ENCODE results near the gene TMEM126B.
"Not testable (repeated sequence)": the region's sequence is repeated elsewhere in the genome, so short reads cannot be mapped to it uniquely, and the experiment has no call there.

Gene TMEM126B

DNA sequence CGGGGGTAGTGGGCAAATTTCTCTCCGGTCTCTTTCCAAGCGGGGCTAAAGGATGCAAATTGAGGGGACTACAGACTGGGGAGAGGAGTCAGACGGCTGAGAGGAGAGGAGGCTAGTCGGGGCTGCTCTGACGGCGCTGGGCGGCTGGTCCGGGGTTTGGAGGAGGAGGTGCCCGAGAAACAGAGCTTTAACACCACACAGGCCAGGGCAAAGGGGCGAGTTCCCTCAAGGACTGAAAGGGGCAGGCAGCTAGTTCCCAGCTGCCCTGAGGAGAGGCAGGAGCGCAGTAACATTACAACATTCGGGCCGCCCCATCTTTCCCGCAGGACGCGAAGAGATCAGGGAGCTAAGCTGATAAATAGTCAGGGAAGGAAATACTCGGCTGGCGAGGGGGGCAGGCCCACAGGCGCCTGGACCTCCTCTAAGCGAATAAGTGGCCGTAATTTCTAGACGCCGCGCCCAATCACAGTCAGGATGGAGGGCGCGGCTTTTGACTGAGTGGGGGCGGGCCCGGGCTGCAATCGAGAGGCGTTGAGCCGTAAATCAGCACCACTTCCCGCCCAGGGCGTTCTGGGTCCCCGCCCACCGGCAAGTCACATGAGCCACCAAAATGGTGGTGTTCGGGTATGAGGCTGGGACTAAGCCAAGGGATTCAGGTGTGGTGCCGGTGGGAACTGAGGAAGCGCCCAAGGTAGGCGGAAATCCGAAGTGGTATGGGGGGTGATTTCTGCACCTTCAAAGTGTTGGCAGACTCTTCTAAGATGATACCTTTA, at the start of gene TMEM126B:
TSS of gene TMEM126B (plus strand) at position 596 of the 773 bp plus-strand sequence. CDS start at position 611, 15 bp downstream.
- peak; percentile 99 for DNase-seq

- DNase-seq: no peak
Observed at GRCh38 chr11:85582111-85582510, 46.3 kb upstream of the TMEM126B start.

GRCh38 chr11:85589373-85589772, 39.0 kb upstream of the TMEM126B start:
- DNase-seq: no peak

GRCh38 chr11:85590848-85591483, 37.4 kb upstream of the TMEM126B start:
- DNase-seq: peak; percentile 22

DNA sequence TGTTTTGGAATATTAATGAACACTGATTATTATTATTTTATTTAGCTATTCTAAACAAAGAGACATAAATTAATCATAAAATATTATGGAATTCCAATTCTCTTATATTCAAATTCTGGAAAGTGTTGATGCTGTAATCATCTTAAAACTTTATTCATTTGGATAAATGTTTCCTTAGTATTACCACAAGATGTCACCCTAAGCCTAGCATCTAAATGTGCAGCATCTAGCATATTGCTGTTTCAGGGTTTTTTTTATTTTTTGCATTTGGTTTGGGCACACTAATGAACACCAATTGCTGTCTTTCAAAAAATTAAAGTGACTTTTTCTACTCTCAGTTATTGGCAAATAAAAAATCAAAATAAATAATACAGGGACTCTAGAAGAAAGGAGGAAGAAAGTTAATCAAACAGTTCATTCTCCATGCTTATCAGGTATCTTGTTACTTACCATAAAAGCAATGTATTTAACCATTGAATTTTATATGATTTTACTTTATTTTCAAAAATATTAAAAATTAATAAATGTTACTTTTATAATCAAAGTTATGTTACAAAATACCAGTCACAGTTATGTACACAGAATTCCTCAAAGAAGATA, 33.0 kb upstream of the TMEM126B start:
- no peak for DNase-seq

GRCh38 chr11:85596886-85597285, 31.5 kb upstream of the TMEM126B start:
- no peak for DNase-seq

DNA sequence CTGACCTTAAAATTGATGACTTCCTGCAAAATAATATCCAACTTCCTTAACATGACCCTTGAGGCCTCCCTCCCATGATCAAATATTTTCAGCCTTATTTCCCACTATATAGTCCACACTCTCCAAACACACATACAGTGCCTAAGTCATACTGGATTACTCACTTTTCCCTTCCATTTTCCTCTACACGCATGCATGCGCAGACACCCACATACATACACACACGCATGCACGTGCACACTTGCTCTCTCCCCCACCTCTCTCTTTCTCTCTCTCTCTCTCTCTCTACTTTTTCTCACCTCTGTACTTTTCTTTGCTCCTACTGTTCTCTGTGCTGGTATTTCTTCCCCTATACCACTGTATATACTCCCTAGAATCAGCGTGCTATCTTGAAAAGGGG, 29.3 kb upstream of the TMEM126B start:
- no peak for DNase-seq

DNA sequence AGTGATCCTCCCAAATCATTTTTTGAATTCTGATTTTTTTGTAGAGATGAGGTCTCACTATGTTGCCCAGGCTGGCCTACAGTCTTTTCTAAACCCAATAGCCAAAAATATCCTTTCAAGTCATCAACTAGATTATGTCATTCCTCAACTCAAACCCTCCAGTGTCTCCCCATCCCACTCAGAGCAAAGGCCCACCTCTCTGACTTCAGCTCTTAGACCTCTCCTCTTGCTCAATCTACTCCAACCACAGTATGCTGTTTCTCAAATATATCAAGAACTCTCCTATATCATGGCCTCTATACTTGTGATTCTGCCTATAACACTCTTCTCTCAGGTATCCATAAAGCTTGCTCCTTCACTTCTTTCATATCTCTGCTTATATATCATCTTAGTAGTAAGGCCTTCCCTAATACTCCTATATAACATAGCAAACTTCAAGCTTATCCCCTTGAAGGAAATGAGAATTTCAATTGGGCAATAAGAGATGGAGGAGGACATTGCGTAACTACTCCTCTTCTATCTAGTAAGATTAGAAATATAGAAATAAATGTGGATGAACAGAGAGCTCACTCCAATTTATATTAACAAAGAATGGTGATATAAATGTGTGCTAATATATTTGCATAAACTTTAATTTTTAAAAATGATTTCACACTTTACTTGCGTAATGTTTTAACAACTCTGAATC, 25.7 kb upstream of the TMEM126B start:
- DNase-seq: no peak

- no peak for DNase-seq
Observed at GRCh38 chr11:85603220-85603619, 25.2 kb upstream of the TMEM126B start.

DNA sequence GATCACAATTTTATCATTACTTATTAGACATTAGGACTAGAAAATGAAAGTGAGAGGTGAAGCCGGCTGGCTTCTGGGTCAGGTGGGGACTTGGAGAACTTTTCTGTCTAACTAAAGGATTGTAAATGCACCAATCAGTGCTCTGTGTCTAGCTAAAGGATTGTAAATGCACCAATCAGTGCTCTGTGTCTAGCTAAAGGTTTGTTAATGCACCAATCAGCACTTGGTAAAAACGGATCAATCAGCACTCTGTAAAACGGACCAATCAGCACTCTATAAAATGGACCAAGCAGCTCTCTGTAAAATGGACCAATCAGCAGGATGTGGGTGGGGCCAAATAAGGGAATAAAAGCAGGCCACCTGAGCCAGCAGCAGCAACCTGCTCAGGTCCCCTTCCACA, 22.2 kb upstream of the TMEM126B start:
- not testable (repeated sequence) for DNase-seq

- DNase-seq: not testable (repeated sequence)
Observed at GRCh38 chr11:85608621-85609020, 19.8 kb upstream of the TMEM126B start.

GRCh38 chr11:85609286-85609685, 19.1 kb upstream of the TMEM126B start:
- DNase-seq: not testable (repeated sequence)

- not testable (repeated sequence) for DNase-seq
Observed at GRCh38 chr11:85611643-85612042, 16.8 kb upstream of the TMEM126B start.

GRCh38 chr11:85619499-85619898, 8.9 kb upstream of the TMEM126B start:
- DNase-seq: no peak

GRCh38 chr11:85620256-85620655, 8.1 kb upstream of the TMEM126B start:
- DNase-seq: no peak

DNA sequence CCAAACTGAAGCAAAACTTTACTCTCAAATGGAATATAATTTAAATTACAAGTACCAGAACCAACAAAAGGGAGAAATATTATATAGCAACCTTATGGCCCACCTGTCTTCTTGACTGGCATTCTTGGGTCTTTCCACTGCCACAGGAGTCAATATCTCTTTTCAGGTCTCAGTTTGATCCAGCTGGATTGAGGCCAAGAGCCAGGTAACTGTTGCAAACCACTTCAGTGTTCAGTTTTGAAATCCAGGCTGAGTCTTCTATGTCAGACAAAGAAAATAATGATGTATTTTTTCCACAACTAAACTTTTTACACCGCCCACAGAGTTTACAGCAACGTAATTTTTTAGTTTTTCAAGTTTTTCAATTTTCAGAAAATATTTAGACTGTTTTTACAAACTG, 1.9 kb upstream of the TMEM126B start:
- no peak for DNase-seq

- DNase-seq: peak; percentile 49
Observed at GRCh38 chr11:85627332-85627997, 928 bp upstream of the TMEM126B start, which contains the start of gene DLG2. TSS of gene DLG2 (minus strand) at chr11:85627344.

GRCh38 chr11:85628771-85629341, 463 bp downstream of the TMEM126B start:
- no peak for DNase-seq

DNA sequence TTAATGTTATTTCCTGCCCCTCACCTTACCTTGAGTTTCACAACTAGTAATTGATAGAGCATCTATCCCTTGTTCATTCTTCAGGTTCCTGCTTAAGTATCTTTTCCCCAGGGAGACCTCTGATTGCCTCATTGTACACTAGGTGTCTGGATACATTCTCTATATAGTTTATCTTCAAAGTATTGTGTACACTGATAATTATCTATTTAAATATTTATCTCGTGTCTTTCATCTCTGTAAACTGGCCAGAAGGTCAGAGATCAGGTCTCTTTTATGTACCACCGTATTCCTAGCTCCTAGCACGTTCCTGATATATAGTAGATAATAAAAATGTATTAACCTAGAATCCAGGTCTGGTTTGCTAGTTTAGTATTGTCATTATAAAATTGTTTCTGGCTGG, 6.4 kb downstream of the TMEM126B start:
- DNase-seq: no peak

DNA sequence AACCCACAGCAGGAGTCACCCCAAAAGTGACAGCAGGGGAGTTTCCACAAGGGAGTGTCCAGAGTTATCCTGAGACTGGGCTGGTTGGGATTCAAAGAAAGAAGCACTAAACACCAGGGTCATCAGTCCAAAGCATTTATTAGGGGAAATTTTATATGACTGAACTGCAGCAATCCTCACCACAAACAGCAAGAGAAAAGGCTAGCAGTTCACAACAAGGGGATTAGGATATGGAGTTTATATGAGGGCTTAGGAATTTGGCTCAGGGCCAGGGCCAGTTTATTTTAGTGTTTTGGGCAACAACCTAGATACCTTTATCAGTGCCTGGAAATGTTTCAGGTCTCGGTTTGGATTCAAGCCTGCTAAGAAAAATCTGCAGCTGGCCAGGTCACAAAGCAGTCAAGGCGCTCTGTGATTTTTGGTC, 14.8 kb downstream of the TMEM126B start:
- no peak for DNase-seq

DNA sequence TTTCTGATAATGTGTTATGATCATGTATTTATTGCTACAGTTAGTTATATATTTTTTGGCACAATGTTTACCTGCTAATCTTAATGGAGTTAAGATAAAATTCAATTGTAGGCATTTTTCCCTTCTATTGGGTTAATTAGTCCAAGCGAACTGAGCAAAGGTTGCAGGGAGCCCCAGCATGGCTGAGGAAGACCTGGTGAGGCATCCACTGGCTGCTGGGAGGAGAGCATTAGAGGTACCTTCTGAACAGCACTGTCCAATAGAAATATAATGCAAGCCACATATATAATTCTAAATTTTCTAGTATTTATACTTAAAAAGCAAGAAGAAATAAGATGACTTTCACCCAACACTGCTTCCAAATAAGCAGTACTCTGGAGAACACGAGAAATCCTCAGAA, 18.7 kb downstream of the TMEM126B start:
- no peak for DNase-seq

DNA sequence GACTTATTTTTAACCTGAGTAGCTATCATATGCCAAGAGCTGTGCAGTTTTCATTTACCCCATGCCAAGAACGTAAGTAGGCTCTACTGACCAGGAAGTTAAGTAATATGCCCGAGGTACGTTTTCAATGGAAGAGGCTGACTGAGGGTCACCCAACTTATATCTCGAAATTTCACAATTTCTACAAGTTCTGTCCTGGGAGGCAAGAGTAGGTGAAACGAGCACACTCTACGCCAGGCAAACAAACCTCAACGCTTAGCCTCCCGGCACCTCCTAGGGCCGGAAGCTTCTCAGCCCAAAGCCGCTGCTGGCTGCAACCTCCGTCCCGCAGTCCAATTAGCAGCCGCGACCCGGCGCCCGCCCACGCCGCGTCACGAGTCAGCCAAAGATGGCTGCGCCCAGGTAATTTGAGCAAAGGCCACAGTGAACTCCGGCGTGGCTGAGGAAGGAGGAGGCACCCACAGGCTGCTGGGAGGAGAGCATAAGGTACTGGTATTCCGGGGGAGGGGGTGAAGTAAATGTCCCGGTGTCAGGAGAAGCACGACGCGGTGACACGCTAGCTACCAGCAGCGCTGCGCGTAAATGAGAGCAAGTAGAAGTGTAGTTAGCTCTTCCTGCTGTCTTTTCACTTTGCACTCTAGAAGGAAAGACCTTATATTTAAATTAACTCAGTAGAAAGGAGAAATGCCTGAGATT, 19.4 kb downstream of the TMEM126B start, which contains the start of gene TMEM126A:
TSS of gene TMEM126A (plus strand) at position 364 of the 696 bp plus-strand sequence. CDS start 2,289 bp downstream, outside the sequence.
- peak; percentile 89 for DNase-seq

Measured in NCI-H1092 (cell line).